ENCODE measurements around the gene CSPG4. TPM values are rescaled to one million over a fixed set of nuclear protein-coding genes. Genes with fewer than 3 reads are reported as not detected.
A peak's percentile ranks its signal among the peaks of the same experiment; 100 is the strongest.

The CSPG4 gene
- polyA plus RNA-seq, 1 donor (not counting 4 experiments of a cell fraction or from before 2014, with no cell fraction given) = 0.67 TPM

DNA sequence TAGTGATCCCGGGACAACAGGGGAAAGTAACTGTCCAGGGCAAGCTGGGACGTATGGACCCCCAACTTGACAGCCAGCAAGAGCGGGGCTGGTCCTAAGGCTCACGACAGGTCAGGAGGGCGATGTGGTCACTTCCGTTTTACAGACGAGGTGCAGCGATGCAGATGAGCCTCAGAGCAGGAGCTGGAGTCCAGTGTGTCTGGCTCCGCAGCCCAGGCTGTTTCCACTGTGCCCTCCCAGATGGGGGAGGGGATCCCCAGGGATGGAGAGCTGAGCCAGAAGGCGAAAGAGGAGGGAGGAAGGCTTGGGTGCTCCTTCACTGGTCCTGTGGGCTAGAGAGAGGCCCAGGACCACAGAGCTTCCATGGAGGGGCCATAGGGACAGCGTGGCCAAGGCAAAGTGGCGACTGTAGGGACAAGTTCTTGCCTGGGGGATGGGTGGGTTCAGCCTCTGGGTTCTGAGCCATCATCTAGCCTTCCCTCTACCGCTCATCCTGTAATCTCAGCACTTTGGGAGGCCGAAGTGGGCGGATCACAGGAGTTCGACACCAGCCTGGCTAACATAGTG is 59.2 kb downstream of the CSPG4 start:
- H3K9me3 ChIP-seq (ENCODE audit: control insufficient read depth, low read depth, low read length) = no peaks in the 10 kb centered on the region
- no peak overlapping the region for H2AFZ ChIP-seq (ENCODE audit: control insufficient read depth, low read length)
- FAIRE-seq (no peak), DNase-seq (ENCODE audit: low read depth, low spot score) (no peak)
- H3K27me3 ChIP-seq (ENCODE audit: control insufficient read depth, extremely low read depth, insufficient read depth, low read length) = no peaks in the 10 kb centered on the region
- H3K4me2 ChIP-seq (ENCODE audit: control insufficient read depth, extremely low read depth, insufficient read depth, low read depth, low read length) = peak overlapping the region; percentile 44
- TF ChIP-seq, protein P1, sequence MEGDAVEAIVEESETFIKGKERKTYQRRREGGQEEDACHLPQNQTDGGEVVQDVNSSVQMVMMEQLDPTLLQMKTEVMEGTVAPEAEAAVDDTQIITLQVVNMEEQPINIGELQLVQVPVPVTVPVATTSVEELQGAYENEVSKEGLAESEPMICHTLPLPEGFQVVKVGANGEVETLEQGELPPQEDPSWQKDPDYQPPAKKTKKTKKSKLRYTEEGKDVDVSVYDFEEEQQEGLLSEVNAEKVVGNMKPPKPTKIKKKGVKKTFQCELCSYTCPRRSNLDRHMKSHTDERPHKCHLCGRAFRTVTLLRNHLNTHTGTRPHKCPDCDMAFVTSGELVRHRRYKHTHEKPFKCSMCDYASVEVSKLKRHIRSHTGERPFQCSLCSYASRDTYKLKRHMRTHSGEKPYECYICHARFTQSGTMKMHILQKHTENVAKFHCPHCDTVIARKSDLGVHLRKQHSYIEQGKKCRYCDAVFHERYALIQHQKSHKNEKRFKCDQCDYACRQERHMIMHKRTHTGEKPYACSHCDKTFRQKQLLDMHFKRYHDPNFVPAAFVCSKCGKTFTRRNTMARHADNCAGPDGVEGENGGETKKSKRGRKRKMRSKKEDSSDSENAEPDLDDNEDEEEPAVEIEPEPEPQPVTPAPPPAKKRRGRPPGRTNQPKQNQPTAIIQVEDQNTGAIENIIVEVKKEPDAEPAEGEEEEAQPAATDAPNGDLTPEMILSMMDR (optimal IDR thresholded peaks at IDR 0.05 in 1 of 3, IDR thresholded peaks at IDR 0.05 in 1 of 3, conservative IDR thresholded peaks at IDR 0.05 in 1 of 3; ENCODE audit: extremely low read depth in 1 of 3, insufficient read depth in 2 of 3, low read length in 3 of 3) = no peak
- no peak for TF ChIP-seq EZH2 (IDR thresholded peaks at IDR 0.05; ENCODE audit: low read length)
- H3K27ac ChIP-seq (ENCODE audit: control insufficient read depth, insufficient read depth, low read length) = no peak overlapping the region
- H4K20me1 ChIP-seq (ENCODE audit: control insufficient read depth, extremely low read depth, insufficient read depth, low read length) = peaks cover 11% of the 10 kb centered on the region
- H3K4me3 ChIP-seq (ENCODE audit: control insufficient read depth in 2 of 3, extremely low read depth in 1 of 3, insufficient read depth in 2 of 3, low read depth in 1 of 3, low read length in 3 of 3) = no peak overlapping the region
- peaks cover 11% of the 10 kb centered on the region for H3K9me1 ChIP-seq (ENCODE audit: control insufficient read depth, extremely low read depth, insufficient read depth, low read length)
- peaks cover 89% of the 10 kb centered on the region for H3K79me2 ChIP-seq (ENCODE audit: control insufficient read depth, insufficient read depth, low read length)
- peaks cover 71% of the 10 kb centered on the region for H3K4me1 ChIP-seq (ENCODE audit: control insufficient read depth, extremely low read depth, insufficient read depth, low read length)
- peaks cover 26 to 58% of the 10 kb centered on the region in 2 experiments for H3K36me3 ChIP-seq (ENCODE audit: control insufficient read depth in 2 of 2, extremely low read depth in 1 of 2, insufficient read depth in 2 of 2, low read length in 2 of 2)
- dilution Hi-C loops (cut with MboI; ENCODE audit: extremely low pct_ligation_motif_present, low sequenced_read_pairs) = no loop called here
- no peak overlapping the region for H3K9ac ChIP-seq (ENCODE audit: control insufficient read depth, extremely low read depth, insufficient read depth, low read length)

DNA sequence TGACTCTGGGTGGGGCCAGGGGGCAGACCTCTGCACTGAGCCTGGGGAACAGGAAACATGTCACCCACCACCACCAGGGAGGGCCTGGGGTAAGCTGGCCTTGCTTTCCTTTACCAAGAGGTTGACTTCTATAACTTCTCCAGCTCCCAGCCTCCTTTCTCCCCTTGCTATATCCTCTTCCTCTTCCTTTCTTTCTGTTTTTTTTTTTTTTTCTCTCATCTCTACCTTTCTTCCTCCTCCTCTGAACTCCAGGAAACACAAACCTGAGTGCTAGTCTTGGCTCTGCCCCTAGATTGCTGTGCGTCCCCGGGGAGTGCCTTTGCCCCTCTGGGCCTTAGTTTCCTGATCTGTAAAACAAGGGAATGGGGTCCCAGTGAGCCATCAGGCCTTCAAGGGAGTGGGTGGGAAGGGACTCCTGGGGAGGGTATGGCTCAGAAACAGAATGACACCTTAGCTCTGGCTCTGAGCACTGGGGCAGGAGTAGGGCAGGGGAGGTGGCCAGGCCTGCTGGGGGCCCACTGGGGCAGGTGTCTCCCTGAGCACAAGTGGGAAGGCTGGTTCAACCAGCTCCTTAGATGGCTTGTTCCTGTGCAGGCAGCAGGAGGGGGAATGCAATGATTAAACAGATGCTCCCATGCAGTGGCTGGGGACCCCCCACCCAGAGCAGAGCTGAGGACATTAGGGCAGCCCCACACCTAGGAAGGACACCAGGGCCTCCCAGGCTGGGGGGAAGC is 60.7 kb downstream of the CSPG4 start:
- Histone ChIP-seq H2AFZ (ENCODE audit: control insufficient read depth, low read length) (no peak overlapping the region), H3K4me2 (ENCODE audit: control insufficient read depth, extremely low read depth, insufficient read depth, low read depth, low read length) (peak overlapping the region; percentile 97), H3K79me2 (ENCODE audit: control insufficient read depth, insufficient read depth, low read length) (peaks cover 94% of the 10 kb centered on the region), H3K9me1 (ENCODE audit: control insufficient read depth, extremely low read depth, insufficient read depth, low read length) (peaks cover 11% of the 10 kb centered on the region), H3K9me3 (ENCODE audit: control insufficient read depth, low read depth, low read length) (no peaks in the 10 kb centered on the region), H3K27ac (ENCODE audit: control insufficient read depth, insufficient read depth, low read length) (peak overlapping the region; percentile 1), H3K4me3 (ENCODE audit: control insufficient read depth in 2 of 3, extremely low read depth in 1 of 3, insufficient read depth in 2 of 3, low read depth in 1 of 3, low read length in 3 of 3) (peak overlapping the region; percentile 34 to 91 (median 88)), H3K4me1 (ENCODE audit: control insufficient read depth, extremely low read depth, insufficient read depth, low read length) (peaks cover 71% of the 10 kb centered on the region), H3K9ac (ENCODE audit: control insufficient read depth, extremely low read depth, insufficient read depth, low read length) (peak overlapping the region; percentile 67), H4K20me1 (ENCODE audit: control insufficient read depth, extremely low read depth, insufficient read depth, low read length) (peaks cover 11% of the 10 kb centered on the region), H3K36me3 (ENCODE audit: control insufficient read depth in 2 of 2, extremely low read depth in 1 of 2, insufficient read depth in 2 of 2, low read length in 2 of 2) (peaks cover 17 to 45% of the 10 kb centered on the region in 2 experiments), H3K27me3 (ENCODE audit: control insufficient read depth, extremely low read depth, insufficient read depth, low read length) (no peaks in the 10 kb centered on the region)
- no peak for TF ChIP-seq EZH2 (IDR thresholded peaks at IDR 0.05; ENCODE audit: low read length)
- DNase-seq (ENCODE audit: low read depth, low spot score) = no peak
- dilution Hi-C loops (cut with MboI; ENCODE audit: extremely low pct_ligation_motif_present, low sequenced_read_pairs) = no loop called here
- no peak for FAIRE-seq
